Body of pancreas (tissue), 4 donors: ENCODE measurements around the gene ZNF880.

ENCODE experiments used
- CTCF ChIP-seq, 7 experiments: fragments of 450-650 bp in 4 of 7; fragments of 200-600 bp in 3 of 7; sonication (generic) in 3 of 7; IDR thresholded peaks; one replicate each; pipeline ENCODE4 v1.5.1; 2016 to 2019; ENCODE audit warnings: antibody characterized with exemption in 7 of 7
- POLR2A ChIP-seq, 3 donors: fragments of 450-650 bp; IDR thresholded peaks; one replicate each; pipeline ENCODE4 v1.6.1; 2016; ENCODE audit warnings: antibody characterized with exemption in 3 of 3, mild to moderate bottlenecking in 2 of 3

- TF ChIP-seq CTCF (IDR thresholded peaks at IDR 0.05) = no peak
- TF ChIP-seq POLR2A (IDR thresholded peaks at IDR 0.05) = peak in 2 of 3 donors; percentile 3 to 4
Observed at GRCh38 chr19:52398081-52398441, 28.3 kb downstream of the ZNF880 start.
